Neural cell (in vitro differentiated cells): ENCODE data around the gene MBD6. TPM values are rescaled to one million over a fixed set of nuclear protein-coding genes. Genes with fewer than 3 reads are reported as not detected.

Experiments
- H2AFZ ChIP-seq: fragments of 200-600, 300-800 bp; sonication (generic), shearing (Covaris generic); 2 replicates; pipeline ENCODE4 v1.6.0; 2014; ENCODE audit warnings: low read depth, mild to moderate bottlenecking, antibody characterized with exemption, low read length, moderate library complexity
- H3F3A ChIP-seq: fragments of 200-600 bp; shearing (Covaris generic); 2 replicates; pipeline ENCODE4 v1.6.1; 2016; ENCODE audit warnings: mild to moderate bottlenecking, moderate library complexity, mixed read lengths, antibody characterized with exemption, low read length; ENCODE audit not compliant: insufficient read depth, poor library complexity, severe bottlenecking
- H3K27ac ChIP-seq: fragments of 200-600, 300-800 bp; sonication (generic), shearing (Covaris generic); 2 replicates; pipeline ENCODE4 v1.5.1; 2014; ENCODE audit warnings: mild to moderate bottlenecking, low read length, moderate library complexity
- H3K27me3 ChIP-seq: fragments of 300-800, 200-600 bp; sonication (generic), shearing (Covaris generic); 2 replicates; pipeline ENCODE4 v1.6.0; 2014; ENCODE audit warnings: mild to moderate bottlenecking, low read depth, low read length, moderate library complexity; ENCODE audit not compliant: insufficient read depth
- H3K36me3 ChIP-seq: fragments of 300-800, 200-600 bp; sonication (generic), shearing (Covaris generic); 2 replicates; pipeline ENCODE4 v1.5.1; 2014; ENCODE audit warnings: mild to moderate bottlenecking, antibody characterized with exemption, low read length, moderate library complexity; ENCODE audit not compliant: insufficient read depth
- H3K4me2 ChIP-seq: fragments of 300-800, 200-600 bp; sonication (generic), shearing (Covaris generic); 2 replicates; pipeline ENCODE4 v1.6.0; 2014; ENCODE audit warnings: mild to moderate bottlenecking, low read length
- H3K4me3 ChIP-seq: fragments of 300-800, 200-600 bp; sonication (generic), shearing (Covaris generic); 2 replicates; pipeline ENCODE4 v1.5.1; 2014; ENCODE audit warnings: mild to moderate bottlenecking, low read length, moderate library complexity
- H3K79me2 ChIP-seq: fragments of 200-600 bp; shearing (Covaris generic); replicated peaks from 2 replicates; pipeline ENCODE4 v1.6.0; 2014; ENCODE audit warnings: mild to moderate bottlenecking, low read length, moderate library complexity; ENCODE audit not compliant: insufficient read depth
- H3K9ac ChIP-seq: fragments of 300-800, 200-600 bp; sonication (generic), shearing (Covaris generic); 2 replicates; pipeline ENCODE4 v1.6.1; 2016; ENCODE audit warnings: mild to moderate bottlenecking, low read length, mixed read lengths
- H3K9me2 ChIP-seq: fragments of 200-600 bp; shearing (Covaris generic); 2 replicates; pipeline ENCODE4 v1.6.1; 2016; ENCODE audit warnings: mild to moderate bottlenecking, low read length, mixed read lengths; ENCODE audit not compliant: insufficient read depth
- H3K9me3 ChIP-seq: fragments of 200-600, 300-800 bp; sonication (generic), shearing (Covaris generic); 2 replicates; pipeline ENCODE4 v1.6.1; 2016; ENCODE audit warnings: mild to moderate bottlenecking, mixed run types, low read length, moderate library complexity, mixed read lengths
- H4K20me1 ChIP-seq: fragments of 200-600 bp; shearing (Covaris generic); 2 replicates; pipeline ENCODE4 v1.6.1; 2016; ENCODE audit warnings: mild to moderate bottlenecking, mixed run types; ENCODE audit not compliant: insufficient read depth
- EP300 ChIP-seq: fragments of 450-650 bp; conservative IDR thresholded peaks from 2 replicates; pipeline ENCODE4 v1.6.1; 2014; ENCODE audit warnings: antibody characterized with exemption, mild to moderate bottlenecking, moderate library complexity; ENCODE audit not compliant: poor library complexity, severe bottlenecking
- EZH2 ChIP-seq: fragments of 200-600, 300-800 bp; shearing (Covaris generic), sonication (generic); IDR thresholded peaks from 2 replicates; pipeline ENCODE4 v1.6.1; 2014; ENCODE audit warnings: antibody characterized with exemption, low read length, borderline replicate concordance, mild to moderate bottlenecking; ENCODE audit not compliant: insufficient read depth, poor library complexity, severe bottlenecking
- MXI1 ChIP-seq: fragments of 450-650 bp; conservative IDR thresholded peaks from 2 replicates; pipeline ENCODE4 v1.6.1; 2014; ENCODE audit warnings: antibody characterized with exemption, mild to moderate bottlenecking; ENCODE audit not compliant: poor library complexity, severe bottlenecking
- POLR2AphosphoS5 ChIP-seq: IDR thresholded peaks from 2 replicates; pipeline ENCODE4 v1.6.1; 2012
- RAD21 ChIP-seq: fragments of 450-650 bp; conservative IDR thresholded peaks from 2 replicates; pipeline ENCODE4 v1.6.1; 2014; ENCODE audit warnings: antibody characterized with exemption, mild to moderate bottlenecking, moderate library complexity
- SMC3 ChIP-seq: fragments of 450-650 bp; conservative IDR thresholded peaks from 2 replicates; pipeline ENCODE4 v1.6.1; 2014; ENCODE audit warnings: antibody characterized with exemption, mild to moderate bottlenecking, moderate library complexity; ENCODE audit not compliant: poor library complexity
- TAF1 ChIP-seq: IDR thresholded peaks from 2 replicates; pipeline ENCODE4 v1.6.1; 2012; ENCODE audit warnings: low read depth
- polyA plus RNA-seq: library from polyadenylated mRNA; depleted of rRNA; stranded (reverse); fragments of >200 nt; gene quantifications from 2 replicates; pipeline ENCODE4 v1.2.3, GENCODE V29; 2014
- TF ChIP-seq, protein P1 (sequence below): IDR thresholded peaks from 2 replicates; pipeline ENCODE4 v1.6.1; 2012; ENCODE audit warnings: borderline replicate concordance
- TF ChIP-seq, protein P2 (sequence below): fragments of 450-650 bp; IDR thresholded peaks from 2 replicates; pipeline ENCODE4 v1.5.1; 2014; ENCODE audit warnings: antibody characterized with exemption, mild to moderate bottlenecking, moderate library complexity; ENCODE audit not compliant: poor library complexity, severe bottlenecking

Gene MBD6
- polyA plus RNA-seq, 1 donor from 2014 or later: 2.1 TPM

DNA sequence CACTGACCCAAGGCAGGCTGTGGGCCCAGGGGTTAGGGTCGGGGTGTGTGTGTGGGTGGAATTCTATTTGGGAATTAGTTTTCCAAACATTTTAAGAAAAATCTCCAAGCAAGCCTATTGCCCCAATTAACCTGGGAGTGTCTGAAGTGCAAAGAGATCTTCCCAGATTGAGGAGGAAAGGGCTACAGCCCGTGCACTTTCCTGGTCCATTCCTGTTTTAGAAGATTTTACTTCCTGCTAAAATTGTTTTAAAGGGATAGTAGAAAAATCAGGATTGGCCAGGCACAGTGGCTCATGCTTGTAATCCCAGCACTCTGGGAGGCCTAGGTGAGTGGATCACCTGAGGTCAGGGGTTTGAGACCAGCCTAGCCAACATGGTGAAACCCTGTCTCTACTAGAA, 19.1 kb downstream of the MBD6 start:
- TF ChIP-seq EZH2 (no peak), EP300 (no peak), SMC3 (no peak), TAF1 (no peak), MXI1 (no peak), POLR2AphosphoS5 (no peak), RAD21 (no peak)
- TF ChIP-seq, protein P1, sequence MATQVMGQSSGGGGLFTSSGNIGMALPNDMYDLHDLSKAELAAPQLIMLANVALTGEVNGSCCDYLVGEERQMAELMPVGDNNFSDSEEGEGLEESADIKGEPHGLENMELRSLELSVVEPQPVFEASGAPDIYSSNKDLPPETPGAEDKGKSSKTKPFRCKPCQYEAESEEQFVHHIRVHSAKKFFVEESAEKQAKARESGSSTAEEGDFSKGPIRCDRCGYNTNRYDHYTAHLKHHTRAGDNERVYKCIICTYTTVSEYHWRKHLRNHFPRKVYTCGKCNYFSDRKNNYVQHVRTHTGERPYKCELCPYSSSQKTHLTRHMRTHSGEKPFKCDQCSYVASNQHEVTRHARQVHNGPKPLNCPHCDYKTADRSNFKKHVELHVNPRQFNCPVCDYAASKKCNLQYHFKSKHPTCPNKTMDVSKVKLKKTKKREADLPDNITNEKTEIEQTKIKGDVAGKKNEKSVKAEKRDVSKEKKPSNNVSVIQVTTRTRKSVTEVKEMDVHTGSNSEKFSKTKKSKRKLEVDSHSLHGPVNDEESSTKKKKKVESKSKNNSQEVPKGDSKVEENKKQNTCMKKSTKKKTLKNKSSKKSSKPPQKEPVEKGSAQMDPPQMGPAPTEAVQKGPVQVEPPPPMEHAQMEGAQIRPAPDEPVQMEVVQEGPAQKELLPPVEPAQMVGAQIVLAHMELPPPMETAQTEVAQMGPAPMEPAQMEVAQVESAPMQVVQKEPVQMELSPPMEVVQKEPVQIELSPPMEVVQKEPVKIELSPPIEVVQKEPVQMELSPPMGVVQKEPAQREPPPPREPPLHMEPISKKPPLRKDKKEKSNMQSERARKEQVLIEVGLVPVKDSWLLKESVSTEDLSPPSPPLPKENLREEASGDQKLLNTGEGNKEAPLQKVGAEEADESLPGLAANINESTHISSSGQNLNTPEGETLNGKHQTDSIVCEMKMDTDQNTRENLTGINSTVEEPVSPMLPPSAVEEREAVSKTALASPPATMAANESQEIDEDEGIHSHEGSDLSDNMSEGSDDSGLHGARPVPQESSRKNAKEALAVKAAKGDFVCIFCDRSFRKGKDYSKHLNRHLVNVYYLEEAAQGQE: no peak
- TF ChIP-seq, protein P2, sequence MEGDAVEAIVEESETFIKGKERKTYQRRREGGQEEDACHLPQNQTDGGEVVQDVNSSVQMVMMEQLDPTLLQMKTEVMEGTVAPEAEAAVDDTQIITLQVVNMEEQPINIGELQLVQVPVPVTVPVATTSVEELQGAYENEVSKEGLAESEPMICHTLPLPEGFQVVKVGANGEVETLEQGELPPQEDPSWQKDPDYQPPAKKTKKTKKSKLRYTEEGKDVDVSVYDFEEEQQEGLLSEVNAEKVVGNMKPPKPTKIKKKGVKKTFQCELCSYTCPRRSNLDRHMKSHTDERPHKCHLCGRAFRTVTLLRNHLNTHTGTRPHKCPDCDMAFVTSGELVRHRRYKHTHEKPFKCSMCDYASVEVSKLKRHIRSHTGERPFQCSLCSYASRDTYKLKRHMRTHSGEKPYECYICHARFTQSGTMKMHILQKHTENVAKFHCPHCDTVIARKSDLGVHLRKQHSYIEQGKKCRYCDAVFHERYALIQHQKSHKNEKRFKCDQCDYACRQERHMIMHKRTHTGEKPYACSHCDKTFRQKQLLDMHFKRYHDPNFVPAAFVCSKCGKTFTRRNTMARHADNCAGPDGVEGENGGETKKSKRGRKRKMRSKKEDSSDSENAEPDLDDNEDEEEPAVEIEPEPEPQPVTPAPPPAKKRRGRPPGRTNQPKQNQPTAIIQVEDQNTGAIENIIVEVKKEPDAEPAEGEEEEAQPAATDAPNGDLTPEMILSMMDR: no peak
- H3K36me3 ChIP-seq: no peaks in the 10 kb centered on the region
- peaks cover 27% of the 10 kb centered on the region for H3K79me2 ChIP-seq

DNA sequence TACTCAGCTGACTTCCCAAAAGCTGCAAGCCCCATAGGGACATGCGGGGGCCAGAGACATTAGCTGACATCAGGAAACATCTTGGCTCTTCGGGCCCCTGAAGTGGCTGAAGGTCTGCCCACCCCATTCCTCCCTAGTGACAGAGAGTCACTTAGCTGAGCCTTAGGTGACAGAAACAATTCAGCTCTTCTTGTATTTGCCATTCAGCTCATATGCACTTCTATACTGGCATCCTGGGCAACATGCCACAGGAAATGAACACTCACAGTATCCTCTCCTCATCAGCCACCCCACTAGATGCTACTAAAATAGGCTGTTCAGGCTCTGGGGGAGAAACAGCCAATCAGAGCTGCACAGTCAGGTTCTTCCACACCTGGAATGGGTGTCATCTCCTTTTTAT, 21.0 kb downstream of the MBD6 start:
- no peaks in the 10 kb centered on the region for H3K9me2 ChIP-seq
- H2AFZ ChIP-seq: no peak overlapping the region
- no peak for TF ChIP-seq EP300
- TF ChIP-seq RAD21: no peak
- TF ChIP-seq MXI1: no peak
- TF ChIP-seq POLR2AphosphoS5: no peak
- TF ChIP-seq, protein P1: no peak
- no peak for TF ChIP-seq TAF1
- TF ChIP-seq, protein P2: no peak
- TF ChIP-seq SMC3: no peak
- no peak for TF ChIP-seq EZH2
- H3K4me3 ChIP-seq: peak overlapping the region; percentile 8
- no peak overlapping the region for H3K9ac ChIP-seq
- peaks cover 30% of the 10 kb centered on the region for H3K79me2 ChIP-seq
- H4K20me1 ChIP-seq: no peaks in the 10 kb centered on the region
- H3K27ac ChIP-seq: no peak overlapping the region
- H3K4me2 ChIP-seq: no peak overlapping the region
- no peaks in the 10 kb centered on the region for H3K36me3 ChIP-seq
- no peaks in the 10 kb centered on the region for H3K9me3 ChIP-seq
- no peaks in the 10 kb centered on the region for H3F3A ChIP-seq
- no peaks in the 10 kb centered on the region for H3K27me3 ChIP-seq

More for the DNA sequence above, 19.1 kb downstream of the MBD6 start:
- no peak overlapping the region for H3K4me2 ChIP-seq
- H3K9me3 ChIP-seq: no peaks in the 10 kb centered on the region
- no peak overlapping the region for H3K9ac ChIP-seq
- H3K27ac ChIP-seq: no peak overlapping the region
- H3K4me3 ChIP-seq: no peak overlapping the region
- no peaks in the 10 kb centered on the region for H3K9me2 ChIP-seq
- H3F3A ChIP-seq: no peaks in the 10 kb centered on the region
- H2AFZ ChIP-seq: no peak overlapping the region
- no peaks in the 10 kb centered on the region for H4K20me1 ChIP-seq
- no peaks in the 10 kb centered on the region for H3K27me3 ChIP-seq
